Lower lobe of right lung (tissue), 2 donors: Measurements from ENCODE around the gene TFF1. TPM values are rescaled to one million over a fixed set of nuclear protein-coding genes. Genes with fewer than 3 reads are reported as not detected.
A peak's percentile ranks its signal among the peaks of the same experiment; 100 is the strongest.

ENCODE experiments used
- ATAC-seq, 2 donors: fragments of 200-7000 bp; cut with Tn5 transposase; one replicate each; pipeline ENCODE4 v1.9.1; 2020 to 2022; ENCODE audit warnings: mild to moderate bottlenecking in 2 of 2, moderate library complexity in 2 of 2
- DNase-seq: peaks from one replicate; pipeline ENCODE4 v3.0.0-alpha.2; 2020
- H3K27ac ChIP-seq: fragments of 200-600 bp; one replicate; pipeline ENCODE4 v1.8.0; 2022
- H3K27me3 ChIP-seq: fragments of 200-600 bp; one replicate; pipeline ENCODE4 v1.8.0; 2022; ENCODE audit warnings: low read depth
- H3K36me3 ChIP-seq: fragments of 200-600 bp; one replicate; pipeline ENCODE4 v1.8.0; 2022; ENCODE audit warnings: mild to moderate bottlenecking
- H3K4me1 ChIP-seq: fragments of 200-600 bp; one replicate; pipeline ENCODE4 v1.8.0; 2022
- H3K4me3 ChIP-seq: fragments of 200-600 bp; one replicate; pipeline ENCODE4 v1.8.0; 2022; ENCODE audit warnings: mild to moderate bottlenecking
- H3K9me3 ChIP-seq: fragments of 200-600 bp; one replicate; pipeline ENCODE4 v1.8.0; 2022
- CTCF ChIP-seq: fragments of 200-600 bp; IDR thresholded peaks from one replicate; pipeline ENCODE4 v1.8.0; 2022; ENCODE audit warnings: antibody characterized with exemption, mild to moderate bottlenecking
- intact Hi-C: fragments of 100-400 bp; cut with DNase I; formaldehyde crosslinking; loops from one replicate; pipeline ENCODE4 v1.11.0; 2022
- total RNA-seq: library from RNA; stranded (reverse); fragmentation: NEBNext Ultra II Directional; extraction: Animal tissue kit (Norgen Biotek cat#: 25700); gene quantifications from one replicate; pipeline ENCODE4 v1.2.1, GENCODE V29; 2021
- donor health status: DM: no; HTN: yes; CAD: no; lungs with severe emphysema.

TFF1 gene
- total RNA-seq, 1 donor from 2014 or later, result not detected

GRCh38 chr21:42407476-42407875 lies 41.1 kb upstream of the TFF1 start:
- no peaks in the 10 kb centered on the region for H3K9me3 ChIP-seq
- TF ChIP-seq CTCF, result no peak
- no peak for ATAC-seq
- no peaks in the 10 kb centered on the region for H3K4me1 ChIP-seq
- H3K27me3 ChIP-seq, result peaks cover 5% of the 10 kb centered on the region
- H3K27ac ChIP-seq, result no peak overlapping the region
- intact Hi-C loops, result no loop called here
- H3K36me3 ChIP-seq, result no peaks in the 10 kb centered on the region
- DNase-seq, result no peak
- H3K4me3 ChIP-seq, result no peak overlapping the region

GRCh38 chr21:42406866-42407265 lies 40.5 kb upstream of the TFF1 start:
- DNase-seq, result no peak
- Histone ChIP-seq H3K9me3 (peaks cover 2% of the 10 kb centered on the region), H3K4me1 (no peaks in the 10 kb centered on the region), H3K27ac (no peak overlapping the region), H3K36me3 (no peaks in the 10 kb centered on the region), H3K4me3 (no peak overlapping the region), H3K27me3 (peaks cover 5% of the 10 kb centered on the region)
- intact Hi-C loops, result no loop called here
- TF ChIP-seq CTCF, result no peak
- no peak for ATAC-seq

DNA sequence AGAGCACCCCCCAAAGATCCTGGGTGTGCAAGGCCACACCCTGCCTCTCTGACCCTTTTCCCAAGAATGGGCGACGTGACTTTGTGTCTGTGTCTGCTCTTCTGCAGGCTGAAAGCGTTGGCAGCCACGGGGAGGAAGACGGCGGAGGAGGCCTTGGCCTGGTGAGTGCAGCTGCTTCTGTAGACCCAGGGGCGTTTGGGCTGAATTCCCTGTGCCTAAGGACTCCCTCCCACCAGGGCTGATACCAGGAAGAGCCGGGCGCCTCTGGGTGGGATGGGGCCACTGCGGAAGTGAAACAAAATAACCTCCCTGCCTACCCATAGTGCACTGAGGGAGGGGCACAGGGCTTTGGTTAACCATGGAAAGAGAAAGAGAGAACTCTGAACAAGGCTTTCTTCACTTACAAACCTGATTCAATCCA lies 39.9 kb upstream of the TFF1 start:
- DNase-seq, result no peak
- Histone ChIP-seq H3K27me3 (peaks cover 5% of the 10 kb centered on the region), H3K27ac (no peak overlapping the region), H3K9me3 (peaks cover 7% of the 10 kb centered on the region), H3K4me1 (no peaks in the 10 kb centered on the region), H3K36me3 (no peaks in the 10 kb centered on the region), H3K4me3 (peak overlapping the region; percentile 35)
- intact Hi-C loops, result no loop called here
- no peak for TF ChIP-seq CTCF
- peak in 1 of 2 donors; percentile 22 for ATAC-seq

- no peak for TF ChIP-seq CTCF
- Histone ChIP-seq H3K27ac (no peak overlapping the region), H3K9me3 (peaks cover 7% of the 10 kb centered on the region), H3K4me1 (no peaks in the 10 kb centered on the region), H3K4me3 (peak overlapping the region; percentile 35), H3K27me3 (peaks cover 5% of the 10 kb centered on the region), H3K36me3 (no peaks in the 10 kb centered on the region)
- no peak for ATAC-seq
- DNase-seq, result no peak
- intact Hi-C loops, result no loop called here
Observed at GRCh38 chr21:42405064-42406013, 39.0 kb upstream of the TFF1 start.

DNA sequence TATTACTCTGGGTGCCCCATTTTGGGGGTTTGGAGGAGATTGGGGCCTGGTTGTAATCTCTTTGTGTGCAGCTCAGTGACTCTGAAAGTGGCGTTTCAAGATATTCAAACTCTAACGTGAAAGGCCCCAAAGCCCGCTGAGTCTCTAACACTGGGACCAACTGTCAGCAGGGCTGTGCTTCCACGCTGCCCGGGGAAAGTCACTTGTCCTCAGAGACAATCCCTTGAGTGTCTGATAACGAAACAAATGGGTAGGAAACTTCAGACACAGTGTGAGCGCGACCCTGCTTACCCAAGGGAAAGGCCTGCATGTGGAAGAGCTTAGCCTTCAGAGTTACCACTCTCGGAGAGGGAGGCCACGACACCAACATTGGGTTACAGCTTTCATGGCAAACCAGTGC lies 38.2 kb upstream of the TFF1 start:
- Histone ChIP-seq H3K9me3 (peaks cover 7% of the 10 kb centered on the region), H3K27me3 (peaks cover 5% of the 10 kb centered on the region), H3K27ac (no peak overlapping the region), H3K4me1 (no peaks in the 10 kb centered on the region), H3K36me3 (no peaks in the 10 kb centered on the region), H3K4me3 (peak overlapping the region; percentile 35)
- no peak for TF ChIP-seq CTCF
- intact Hi-C loops, result no loop called here
- ATAC-seq (no peak), DNase-seq (no peak)
